ENCODE measurements around the gene CBFA2T2.
"Not testable (repeated sequence)": the region's sequence is repeated elsewhere in the genome, so short reads cannot be mapped to it uniquely, and the experiment has no call there.

DNA sequence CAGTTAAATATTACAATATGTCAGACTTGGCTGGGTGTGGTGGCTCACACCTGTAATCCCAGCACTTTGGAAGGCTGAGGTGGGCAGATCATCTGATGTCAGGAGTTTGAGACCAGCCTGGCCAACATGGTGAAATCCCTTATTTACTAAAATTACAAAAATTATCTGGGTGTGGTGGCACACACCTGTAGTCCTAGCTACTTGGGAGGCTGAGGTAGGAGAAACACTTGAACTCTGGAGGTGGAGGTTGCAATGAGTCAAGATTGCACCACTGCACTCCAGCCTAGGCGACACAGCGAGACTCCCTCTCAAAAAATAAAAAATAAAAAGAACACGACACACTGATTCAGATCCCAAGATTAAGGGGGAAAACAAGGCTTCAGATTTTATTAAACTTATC lies 19.2 kb downstream of the CBFA2T2 start:
- TF ChIP-seq, protein P1, sequence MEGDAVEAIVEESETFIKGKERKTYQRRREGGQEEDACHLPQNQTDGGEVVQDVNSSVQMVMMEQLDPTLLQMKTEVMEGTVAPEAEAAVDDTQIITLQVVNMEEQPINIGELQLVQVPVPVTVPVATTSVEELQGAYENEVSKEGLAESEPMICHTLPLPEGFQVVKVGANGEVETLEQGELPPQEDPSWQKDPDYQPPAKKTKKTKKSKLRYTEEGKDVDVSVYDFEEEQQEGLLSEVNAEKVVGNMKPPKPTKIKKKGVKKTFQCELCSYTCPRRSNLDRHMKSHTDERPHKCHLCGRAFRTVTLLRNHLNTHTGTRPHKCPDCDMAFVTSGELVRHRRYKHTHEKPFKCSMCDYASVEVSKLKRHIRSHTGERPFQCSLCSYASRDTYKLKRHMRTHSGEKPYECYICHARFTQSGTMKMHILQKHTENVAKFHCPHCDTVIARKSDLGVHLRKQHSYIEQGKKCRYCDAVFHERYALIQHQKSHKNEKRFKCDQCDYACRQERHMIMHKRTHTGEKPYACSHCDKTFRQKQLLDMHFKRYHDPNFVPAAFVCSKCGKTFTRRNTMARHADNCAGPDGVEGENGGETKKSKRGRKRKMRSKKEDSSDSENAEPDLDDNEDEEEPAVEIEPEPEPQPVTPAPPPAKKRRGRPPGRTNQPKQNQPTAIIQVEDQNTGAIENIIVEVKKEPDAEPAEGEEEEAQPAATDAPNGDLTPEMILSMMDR (IDR thresholded peaks at IDR 0.05): not testable (repeated sequence)
- TF ChIP-seq POLR2A, EP300 (IDR thresholded peaks at IDR 0.05): not testable (repeated sequence)

All from tibial nerve (tissue), 4 donors.